Femur (tissue), 1 donor: ENCODE data around the gene PHLDB1.
"Not testable (repeated sequence)": the region's sequence is repeated elsewhere in the genome, so short reads cannot be mapped to it uniquely, and the experiment has no call there.

ENCODE experiments used
- DNase-seq: peaks from one replicate; pipeline ENCODE4 v3.0.0-alpha.2; 2017

PHLDB1 gene

DNA sequence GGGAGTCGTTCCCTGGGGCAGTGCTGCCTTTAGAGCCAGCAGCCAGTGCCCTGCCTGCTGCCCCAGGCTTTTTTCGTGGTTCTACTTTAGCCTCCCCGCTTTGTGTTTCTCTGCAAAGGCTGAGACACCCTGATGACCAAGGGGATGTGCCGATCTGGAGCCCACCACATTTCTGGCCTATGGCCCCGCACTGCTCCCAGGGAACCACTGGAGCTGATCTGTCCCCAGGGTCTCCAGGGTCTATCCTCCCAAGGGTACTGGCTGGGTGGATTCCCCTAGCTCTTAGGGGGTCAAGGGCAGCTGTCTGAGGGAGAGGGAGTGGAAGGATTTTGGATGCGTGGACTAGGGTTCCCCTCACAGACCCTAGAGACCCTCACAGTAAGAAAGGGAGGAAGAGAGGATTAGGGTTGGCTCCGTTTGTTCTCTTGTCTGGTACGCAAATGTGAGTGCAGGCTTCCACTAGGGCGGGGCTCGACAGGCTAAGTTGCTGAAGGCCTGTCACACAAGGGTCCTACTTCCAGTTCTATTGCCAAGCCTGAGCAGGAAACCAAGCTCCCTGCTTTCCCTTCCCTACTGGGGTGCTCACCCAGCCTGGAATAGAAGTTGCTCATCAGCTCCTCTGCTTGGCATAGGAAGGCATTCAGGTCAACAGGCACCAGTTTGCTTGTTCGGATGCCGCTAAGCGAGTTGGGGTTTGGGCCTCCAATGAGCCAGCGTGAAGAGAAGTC is 52.7 kb downstream of the PHLDB1 start:
- DNase-seq = no peak

DNA sequence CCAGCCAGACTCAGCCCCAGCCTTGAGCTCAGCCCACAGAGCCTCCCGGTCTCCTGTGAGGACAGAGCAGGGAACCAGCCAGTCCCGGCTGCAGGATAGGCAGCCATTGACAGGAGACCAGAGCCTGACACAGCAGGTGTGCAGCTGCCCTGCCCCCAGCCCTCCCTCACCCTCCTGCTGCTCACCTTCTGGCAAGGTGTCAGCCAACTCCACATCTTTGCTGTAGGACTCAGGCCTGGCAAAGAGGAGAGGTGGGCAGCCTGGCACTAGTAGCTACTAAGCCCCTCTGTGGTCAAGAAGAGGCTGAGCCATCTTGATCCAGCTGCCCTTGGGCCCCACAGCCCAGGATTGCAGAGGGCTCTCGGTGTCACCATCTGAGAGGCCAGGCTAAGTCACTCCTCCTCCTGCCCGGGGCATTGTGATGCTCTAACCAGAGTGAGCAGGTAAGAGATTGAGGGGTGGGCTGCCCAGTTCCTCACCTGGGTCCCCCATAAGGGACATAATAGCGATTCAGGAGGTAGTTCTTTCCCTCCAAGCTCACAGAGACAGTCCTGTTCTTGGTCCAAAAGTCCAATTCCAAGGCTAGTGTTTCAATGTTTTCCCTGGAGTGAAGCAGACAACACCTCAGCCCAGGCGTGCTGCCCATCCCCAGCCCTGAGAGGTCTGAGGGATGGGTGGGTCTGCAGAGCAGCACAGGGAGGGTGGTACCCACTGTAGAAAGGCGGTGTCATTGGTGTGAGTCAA is 53.4 kb downstream of the PHLDB1 start:
- DNase-seq = no peak

DNA sequence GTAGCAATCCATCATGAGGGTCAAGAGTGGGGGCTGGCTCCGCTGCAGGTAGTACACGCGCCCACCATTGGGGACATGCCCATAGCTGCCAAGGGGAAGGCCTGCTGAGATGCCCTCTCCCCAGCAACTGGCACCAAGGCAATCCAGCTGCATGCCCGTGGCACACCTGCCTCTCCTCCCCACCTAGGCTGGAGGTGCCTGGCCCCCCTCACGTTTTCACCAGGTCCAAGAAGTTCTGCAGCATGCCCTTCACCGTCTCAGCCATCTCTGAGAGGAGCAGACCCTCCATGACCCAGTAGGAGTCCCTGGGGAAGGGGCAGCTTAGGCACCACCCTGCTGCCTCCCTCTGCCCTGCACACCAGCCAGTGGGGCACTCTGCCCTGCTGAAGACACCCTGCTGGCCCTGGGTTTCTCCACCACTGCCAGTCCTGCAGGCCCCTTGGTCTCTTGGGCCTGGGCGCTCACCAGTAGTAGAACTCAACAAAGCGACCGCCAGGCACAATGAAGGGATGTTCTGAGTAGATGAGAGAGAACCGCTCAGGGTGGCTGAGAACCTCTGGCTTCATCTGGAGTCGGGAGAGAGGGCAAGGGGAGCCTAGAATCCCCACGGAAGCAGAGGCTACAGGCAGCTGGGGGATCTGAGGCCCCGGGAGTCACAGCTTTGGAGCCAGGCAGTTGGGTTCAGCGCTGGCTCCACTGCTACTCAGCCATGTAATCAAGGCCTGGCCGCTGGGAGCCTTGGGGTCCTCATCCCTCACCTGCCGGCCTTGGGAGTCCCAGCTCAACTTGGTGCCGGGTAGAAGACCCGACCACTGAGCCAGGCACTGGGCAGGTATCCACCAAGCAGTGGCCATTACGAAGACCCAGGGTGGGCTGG is 54.2 kb downstream of the PHLDB1 start:
- no peak for DNase-seq

DNA sequence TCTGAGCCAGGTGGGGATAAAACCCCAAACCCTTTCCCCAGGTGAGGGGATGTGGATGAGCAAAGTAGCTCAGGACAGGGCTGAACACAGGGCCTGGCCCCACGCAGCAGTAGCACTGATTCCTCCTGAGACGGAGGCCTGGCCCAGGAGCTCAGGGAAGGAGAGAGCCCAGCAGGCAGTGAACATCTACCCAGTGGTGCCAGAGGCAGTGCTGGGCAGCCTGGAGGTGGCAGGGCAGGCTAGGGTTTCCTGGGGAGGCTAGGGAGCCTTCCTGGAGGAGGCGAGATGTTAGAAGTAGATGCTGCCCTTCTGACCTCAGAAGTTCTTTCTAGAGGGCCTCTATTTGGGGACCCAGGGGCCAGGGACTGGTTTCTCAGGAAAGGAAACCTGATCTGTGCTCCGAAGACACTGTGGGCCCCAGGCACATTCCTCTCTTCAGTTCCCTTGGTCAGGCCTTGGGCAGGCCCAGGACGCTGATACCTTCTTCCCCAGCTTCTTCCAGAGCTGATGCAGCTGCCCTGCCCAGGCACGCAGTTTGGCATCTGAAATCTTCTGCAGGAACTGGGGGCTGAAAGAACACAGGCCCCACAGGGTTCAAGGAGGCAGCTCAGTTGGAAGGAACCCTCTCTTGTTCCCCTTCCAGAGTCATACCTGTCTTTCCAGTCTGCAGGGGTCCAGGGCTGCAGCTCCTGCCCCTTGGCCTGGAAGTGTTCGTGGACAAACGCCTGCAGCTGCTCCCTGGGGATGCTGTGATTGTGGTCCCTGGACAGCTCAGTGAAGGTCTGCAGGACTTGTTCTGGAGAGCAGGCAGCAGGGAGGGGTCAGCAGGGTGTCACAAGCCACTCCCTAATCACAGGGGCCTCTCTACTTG is 55.2 kb downstream of the PHLDB1 start:
- no peak for DNase-seq

DNA sequence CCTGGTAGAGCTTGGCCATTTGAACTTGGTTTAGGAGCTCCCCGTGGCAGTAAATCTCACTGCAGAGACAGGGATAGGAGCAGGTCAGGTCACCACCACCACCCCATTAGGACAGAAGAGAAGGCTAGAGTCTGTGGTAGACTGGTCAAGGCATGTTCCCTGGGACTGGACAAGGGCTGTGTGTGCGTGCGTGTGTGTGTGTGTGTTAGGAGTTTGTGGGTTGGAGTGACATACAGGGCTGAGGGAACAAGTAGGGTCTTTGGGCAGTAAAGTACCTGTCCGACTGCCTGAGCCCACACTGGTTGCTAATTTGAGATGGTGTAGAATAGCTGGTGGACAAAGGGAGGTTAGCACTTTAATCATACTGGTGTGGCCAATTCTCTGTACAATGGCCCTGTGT is 56.0 kb downstream of the PHLDB1 start:
- DNase-seq = no peak

DNA sequence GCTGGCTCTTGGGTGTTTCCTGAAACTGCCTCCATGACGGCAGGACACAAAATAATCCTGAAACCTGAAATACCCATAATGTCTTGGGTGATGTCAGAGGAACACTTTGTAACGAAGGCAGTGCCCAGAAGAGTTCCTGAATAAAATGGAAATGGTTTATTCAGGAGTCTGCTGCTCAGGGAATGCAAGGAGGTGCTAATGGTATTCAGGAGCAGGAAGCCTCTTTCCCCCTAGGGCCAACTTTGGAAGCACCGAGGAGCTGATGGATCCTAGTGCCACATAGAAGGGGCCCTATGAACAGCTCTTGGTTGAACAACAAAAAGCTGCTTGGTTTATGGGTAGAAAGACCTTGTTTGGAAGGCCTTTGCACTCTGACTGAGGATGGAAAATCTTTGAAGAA is 56.5 kb downstream of the PHLDB1 start:
- DNase-seq = no peak

DNA sequence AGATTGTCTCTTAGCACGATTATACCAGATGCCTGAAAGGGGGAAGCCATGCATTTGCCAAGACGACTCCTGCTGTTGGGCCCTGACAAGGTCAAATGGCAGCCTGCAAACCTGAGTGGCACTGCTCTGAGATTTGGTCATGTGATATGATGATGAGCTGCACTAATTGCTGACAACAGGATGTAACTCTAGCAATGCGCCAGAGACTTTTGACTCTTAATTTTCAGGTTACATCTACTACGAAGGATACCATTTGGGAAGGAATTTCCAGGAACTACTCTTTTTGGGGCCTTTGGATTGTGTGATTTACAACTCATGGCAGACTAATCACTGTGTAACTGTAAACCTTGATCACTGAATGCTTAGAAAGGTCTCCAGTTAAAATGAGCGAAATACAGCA is 59.0 kb downstream of the PHLDB1 start:
- no peak for DNase-seq

DNA sequence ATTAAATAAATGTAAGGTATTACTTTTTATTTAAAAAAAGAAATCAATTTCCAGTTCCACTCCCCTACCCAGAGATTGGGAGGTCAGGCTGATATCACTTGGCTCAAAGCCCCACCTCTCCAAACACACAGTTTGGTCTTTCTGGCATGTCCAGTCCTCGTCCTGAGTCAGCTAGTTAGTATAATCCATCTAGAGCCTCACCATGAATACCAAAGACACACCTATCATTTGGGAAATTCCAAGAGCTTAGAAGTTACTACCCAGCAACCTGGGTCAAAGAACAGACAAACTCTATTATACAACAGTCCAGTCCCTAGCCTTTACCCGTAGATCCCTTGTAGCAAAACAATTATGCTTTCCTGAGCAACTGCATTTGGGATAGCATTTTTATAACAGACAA is 62.6 kb downstream of the PHLDB1 start:
- DNase-seq = no peak

DNA sequence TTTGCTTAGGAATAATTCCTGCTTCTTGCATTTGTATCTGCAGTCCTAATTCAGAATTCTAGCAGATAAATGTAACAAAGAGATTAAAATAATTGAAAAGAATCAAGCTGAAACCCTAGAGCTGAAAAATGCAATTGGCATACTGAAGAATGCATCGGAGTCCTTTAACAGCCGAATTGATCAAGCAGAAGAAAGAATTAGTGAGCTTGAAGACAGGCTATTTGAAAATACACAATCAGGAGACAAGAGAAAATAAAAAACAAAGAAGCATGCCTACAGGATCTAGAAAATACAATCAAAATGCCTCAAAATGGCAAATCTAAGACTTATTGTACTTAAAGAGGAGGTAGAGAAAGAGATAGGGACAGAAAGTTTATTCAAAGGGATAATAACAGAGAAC is 63.8 kb downstream of the PHLDB1 start:
- DNase-seq = no peak

DNA sequence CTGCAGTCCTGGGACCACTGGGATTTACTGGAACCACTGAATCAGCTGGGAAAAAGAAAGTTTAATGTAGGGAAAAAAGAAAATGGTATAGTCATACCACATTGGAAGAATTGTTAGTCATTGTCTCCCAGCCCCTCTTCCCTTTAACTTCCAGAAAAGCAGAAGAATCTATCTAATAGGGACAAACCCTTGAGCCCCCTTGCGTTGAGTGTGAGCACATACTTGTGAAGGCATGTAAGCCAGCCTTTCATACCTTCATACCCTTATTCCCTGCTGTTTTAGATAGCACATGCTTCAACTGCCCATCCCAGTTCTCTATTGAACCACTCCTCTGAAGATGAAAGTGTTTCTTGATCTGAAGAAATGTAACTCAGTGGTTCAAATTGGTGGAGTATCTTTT is 65.4 kb downstream of the PHLDB1 start:
- DNase-seq = no peak

DNA sequence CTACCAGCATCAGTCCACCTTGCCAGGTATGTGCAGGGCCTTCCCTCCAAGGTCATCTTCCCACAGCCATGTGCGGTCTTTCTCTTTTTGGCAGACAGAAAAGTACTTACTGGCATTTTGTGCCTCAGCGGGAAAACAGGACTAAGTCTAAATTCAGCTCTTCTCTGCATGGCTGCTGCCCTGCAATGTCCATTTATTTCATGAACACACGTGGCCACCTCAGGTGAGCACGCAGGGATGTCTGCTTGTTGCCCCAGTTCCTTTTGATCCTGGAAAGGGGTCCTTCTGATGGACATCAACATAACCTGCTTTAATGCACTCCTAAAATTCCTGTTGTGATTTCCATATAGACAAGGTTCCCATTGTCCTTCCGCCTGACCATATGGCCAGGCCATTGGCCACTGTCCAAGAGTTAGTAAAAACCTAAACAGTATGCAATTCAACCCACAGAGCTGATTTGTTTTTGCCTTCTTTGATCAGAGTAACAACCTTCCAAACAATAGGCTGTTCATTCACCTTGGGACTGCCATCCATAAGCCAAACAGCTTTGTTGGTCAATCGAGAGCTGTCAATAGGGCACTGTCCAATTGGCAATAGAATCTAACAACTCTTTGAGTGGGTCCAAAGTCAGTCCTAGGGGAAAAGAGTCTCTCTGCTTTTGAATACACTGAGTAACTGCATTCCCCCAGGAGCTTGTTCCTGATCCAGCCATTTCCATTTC is 66.1 kb downstream of the PHLDB1 start:
- no peak for DNase-seq

DNA sequence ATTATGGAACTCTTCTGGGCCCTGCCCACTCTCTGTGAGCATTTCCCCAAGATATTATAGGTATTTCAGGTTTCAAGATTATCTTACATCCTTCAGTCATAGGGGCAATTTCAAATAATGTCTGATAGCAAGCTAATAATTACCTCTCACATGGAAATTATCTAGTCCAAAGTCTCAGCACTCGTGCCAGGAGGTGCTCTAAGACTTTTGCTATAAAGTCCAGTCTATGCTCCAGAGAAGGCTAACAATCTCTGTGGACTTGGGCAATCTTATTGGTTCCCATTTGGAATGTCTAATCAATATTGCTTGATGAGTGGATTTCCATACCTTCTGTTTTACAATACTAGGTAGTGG is 66.6 kb downstream of the PHLDB1 start:
- DNase-seq = no peak

DNA sequence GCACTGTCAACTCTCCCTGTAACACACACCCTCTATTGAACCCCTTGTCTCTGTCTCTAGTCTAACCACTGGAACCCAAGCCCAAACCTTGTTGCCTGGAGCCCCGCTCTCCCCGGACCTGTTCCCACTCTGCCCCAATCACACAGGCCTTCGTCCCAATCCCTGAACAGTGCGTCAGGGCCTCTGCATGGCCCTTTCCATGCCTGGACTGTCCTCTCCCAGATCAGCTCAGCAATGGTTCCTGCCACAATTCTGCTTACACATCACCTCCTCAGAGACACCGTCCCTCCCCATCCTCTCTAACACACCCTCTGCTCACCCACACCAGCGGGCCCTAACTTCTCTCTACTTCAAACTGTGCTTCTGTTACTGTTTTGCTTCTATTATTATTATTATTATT is 70.6 kb downstream of the PHLDB1 start:
- no peak for DNase-seq

DNA sequence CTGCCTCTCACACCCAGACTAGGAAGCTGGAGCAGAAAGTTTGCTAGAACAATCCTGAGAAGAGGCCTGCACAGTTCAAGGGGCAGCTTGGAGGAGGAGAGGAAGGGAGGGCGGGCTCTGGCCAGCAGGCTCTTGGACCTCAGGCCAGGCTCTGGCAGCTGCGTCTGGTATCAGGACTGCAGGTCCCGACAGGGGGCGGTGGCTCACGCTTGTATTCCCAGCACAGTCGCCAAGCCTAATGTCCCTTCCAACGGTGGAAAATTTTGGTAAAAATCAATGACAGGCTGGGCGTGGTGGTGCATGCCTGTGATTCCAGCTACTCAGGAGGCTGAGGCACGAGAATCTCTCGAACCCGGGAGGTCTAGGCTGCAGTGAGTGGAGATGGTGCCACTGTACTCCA is 71.5 kb downstream of the PHLDB1 start:
- DNase-seq = peak; percentile 27

DNA sequence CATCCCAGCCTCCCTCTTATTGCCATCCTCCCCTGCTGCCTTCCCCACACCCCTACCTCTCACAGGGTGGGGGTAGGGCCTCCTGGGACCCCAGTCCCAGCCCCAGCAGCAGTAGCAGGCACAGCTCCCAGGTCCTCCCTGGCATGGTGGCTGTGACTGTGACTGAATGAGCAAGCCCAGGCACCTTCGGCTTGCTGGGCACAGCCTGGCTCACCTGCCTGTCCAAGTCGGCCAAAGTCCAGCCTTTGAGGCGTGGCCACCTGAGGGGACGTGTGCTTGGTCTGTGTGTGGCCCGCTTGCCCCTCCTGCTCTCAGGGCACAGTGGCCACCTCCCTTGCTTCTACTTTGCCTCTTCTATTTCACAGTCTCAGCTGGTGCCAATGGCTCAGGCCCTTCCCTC is 72.1 kb downstream of the PHLDB1 start, which contains the start of gene TREH:
Gene TREH, minus strand, starts transcription at position 168 of the 400 bp plus-strand sequence. Its CDS starts 23 bp downstream, at position 145.
- no peak for DNase-seq

DNA sequence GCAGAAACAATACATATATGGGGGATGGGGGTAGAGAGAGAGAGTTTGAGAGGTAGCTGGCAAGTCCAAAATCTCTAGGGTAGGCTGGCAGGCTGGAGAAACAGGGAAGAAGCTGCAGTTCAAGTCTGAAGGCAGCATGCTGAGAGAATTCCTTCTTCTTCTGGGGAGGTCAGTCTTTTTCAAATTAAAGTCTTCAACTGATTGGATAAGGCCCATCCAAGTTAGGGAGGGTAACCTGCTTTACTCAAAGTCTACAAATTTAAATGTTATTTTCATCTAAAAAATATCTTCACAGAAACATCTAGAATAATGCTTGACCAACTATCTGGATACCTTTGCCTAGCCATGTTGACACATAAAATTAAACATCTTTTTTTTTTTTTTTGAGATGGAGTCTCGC is 75.0 kb downstream of the PHLDB1 start:
- DNase-seq = no peak

DNA sequence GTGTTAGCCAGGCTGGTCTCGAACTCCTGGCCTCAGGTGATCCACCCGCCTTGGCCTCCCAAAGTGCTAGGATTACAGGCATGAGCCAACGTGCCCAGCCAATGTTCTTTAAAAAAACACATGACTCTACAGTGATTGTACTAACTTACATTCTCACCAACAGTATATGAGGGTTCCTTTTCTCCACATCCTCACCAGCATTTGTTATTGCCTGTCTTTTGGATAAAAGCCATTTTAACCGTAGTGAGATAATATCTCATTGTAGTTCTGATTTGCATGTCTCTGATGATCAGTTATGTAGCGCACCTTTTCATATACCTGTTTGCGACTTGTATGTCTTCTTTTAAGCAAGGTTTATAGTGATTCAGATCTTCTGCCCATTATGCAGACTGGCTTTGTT is 75.5 kb downstream of the PHLDB1 start:
- DNase-seq = not testable (repeated sequence)

DNA sequence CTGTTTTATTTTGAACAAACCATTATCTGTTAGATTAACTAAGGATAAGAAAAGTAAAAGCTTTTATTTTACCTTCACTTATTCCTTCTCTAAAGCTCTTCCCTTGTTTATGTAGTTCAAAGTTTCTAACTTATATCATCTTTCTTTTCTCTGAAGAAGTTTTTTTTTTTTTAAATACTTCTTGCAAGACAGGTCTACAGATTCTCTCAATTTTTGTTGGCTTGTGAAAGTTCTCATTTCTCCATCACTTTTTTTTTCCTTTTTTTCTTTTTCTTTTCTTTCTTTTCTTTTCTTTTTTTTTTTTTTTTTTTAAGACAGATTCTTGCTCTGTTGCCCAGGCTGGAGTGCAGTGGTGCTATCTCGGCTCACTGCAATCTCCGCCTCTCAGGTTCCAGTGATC is 76.8 kb downstream of the PHLDB1 start:
- no peak for DNase-seq

DNA sequence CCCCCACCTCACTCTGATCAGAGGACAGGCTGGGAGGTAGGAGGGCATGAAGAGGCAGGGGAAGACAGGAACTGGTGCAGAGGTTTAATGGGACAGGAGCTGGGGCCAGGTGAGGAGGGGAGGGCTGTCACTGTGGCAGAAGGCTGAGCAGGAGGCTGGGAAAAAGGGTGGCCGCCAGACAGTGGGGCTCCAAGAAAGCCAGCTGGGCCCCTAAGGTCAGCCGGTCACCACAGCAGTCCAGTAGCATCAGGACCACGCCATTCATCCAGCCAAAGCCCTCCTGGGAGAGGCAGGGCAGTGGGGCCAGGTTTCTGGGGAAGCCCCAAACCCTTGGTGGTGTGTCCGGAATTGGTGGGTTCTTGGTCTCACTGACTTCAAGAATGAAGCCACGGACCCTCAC is 80.5 kb downstream of the PHLDB1 start:
- DNase-seq = no peak

DNA sequence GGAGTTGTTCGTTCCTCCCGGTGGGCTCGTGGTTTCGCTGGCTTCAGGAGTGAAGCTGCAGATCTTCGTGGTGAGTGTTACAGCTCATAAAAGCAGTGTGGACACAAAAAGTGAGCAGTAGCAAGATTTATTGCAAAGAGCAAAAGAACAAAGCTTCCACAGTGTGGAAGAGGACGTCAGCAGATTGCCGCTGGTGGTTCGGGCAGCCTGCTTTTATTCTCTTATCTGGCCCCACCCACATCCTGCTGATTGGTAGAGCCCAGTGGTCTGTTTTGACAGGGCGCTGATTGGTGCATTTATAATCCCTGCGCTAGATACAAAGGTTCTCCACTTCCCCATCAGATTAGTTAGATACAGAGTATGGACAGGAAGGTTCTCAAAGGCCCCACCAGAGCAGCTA is 80.9 kb downstream of the PHLDB1 start:
- not testable (repeated sequence) for DNase-seq

DNA sequence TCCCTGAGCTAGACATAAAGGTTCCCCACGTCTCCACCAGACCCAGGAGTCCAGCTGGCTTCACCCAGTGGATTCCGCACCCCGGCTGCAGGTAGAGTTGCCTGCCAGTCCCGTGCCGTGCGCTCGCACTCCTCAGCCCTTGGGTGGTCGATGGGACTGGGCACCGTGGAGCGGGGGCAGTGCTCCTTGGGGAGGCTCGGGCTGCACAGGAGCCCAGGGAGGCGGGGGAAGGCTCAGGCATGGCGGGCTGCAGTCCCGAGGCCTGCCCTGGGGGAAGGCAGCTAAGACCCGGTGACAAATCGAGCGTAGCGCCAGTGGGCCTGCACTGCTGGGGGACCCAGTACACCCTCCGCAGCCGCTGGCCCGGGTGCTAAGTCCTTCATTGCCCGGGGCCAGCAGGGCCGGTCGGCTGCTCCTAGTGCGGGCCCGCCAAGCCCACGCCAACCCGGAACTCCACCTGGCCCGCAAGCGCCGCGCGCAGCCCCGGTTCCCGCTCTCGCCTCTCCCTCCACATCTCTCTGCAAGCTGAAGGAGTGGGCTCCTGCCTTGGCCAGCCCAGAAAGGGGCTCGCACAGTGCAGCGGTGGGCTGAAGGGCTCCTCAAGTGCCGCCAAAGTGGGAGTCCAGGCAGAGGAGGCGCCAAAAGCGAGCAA is 81.6 kb downstream of the PHLDB1 start:
- no peak for DNase-seq

DNA sequence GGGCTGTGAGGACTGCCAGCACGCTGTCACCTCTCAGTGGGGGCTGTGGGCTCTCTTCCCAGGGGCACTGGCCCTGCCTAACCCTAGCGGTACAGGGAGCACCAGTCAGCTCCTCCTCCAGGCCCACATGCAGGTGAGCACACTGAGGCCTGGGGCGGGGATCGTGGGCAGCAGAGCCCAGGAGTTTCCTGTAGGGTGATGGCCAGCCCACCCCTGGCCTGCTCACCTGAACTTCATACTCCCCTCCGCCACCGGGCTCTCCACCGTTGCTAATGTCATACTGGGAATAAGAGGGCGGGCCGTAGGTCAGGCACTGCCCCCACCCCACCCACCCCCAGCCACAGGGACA is 82.1 kb downstream of the PHLDB1 start:
- DNase-seq = no peak
